H7 (cell line): Measurements from ENCODE around the gene ZBTB8B. TPM values are rescaled to one million over a fixed set of nuclear protein-coding genes. Genes with fewer than 3 reads are reported as not detected.
"Not testable (repeated sequence)": the region's sequence is repeated elsewhere in the genome, so short reads cannot be mapped to it uniquely, and the experiment has no call there.

Experiments
- DNase-seq: peaks from one replicate; pipeline ENCODE4 v3.0.0; 2012
- H3K27me3 ChIP-seq: 2 replicates; pipeline ENCODE4 v1.6.0; 2011; ENCODE audit warnings: mild to moderate bottlenecking, low read length; ENCODE audit not compliant: control insufficient read depth, insufficient read depth
- H3K36me3 ChIP-seq: replicated peaks from 2 replicates; pipeline ENCODE4 v1.5.1; 2011; ENCODE audit warnings: low read length; ENCODE audit not compliant: control insufficient read depth, insufficient read depth
- H3K4me3 ChIP-seq: 2 replicates; pipeline ENCODE4 v1.5.1; 2011; ENCODE audit warnings: low read depth, mild to moderate bottlenecking, control low read depth, low read length, moderate library complexity; ENCODE audit not compliant: insufficient read depth
- total RNA-seq: library from RNA; depleted of rRNA; stranded (reverse); fragments of >200 nt; shearing (Covaris generic); gene quantifications from 2 replicates; pipeline ENCODE4 v1.2.3, GENCODE V29; 2014; rRNA removed

Gene ZBTB8B
- total RNA-seq = 1.4 and 2.4 TPM in 2 replicates

DNA sequence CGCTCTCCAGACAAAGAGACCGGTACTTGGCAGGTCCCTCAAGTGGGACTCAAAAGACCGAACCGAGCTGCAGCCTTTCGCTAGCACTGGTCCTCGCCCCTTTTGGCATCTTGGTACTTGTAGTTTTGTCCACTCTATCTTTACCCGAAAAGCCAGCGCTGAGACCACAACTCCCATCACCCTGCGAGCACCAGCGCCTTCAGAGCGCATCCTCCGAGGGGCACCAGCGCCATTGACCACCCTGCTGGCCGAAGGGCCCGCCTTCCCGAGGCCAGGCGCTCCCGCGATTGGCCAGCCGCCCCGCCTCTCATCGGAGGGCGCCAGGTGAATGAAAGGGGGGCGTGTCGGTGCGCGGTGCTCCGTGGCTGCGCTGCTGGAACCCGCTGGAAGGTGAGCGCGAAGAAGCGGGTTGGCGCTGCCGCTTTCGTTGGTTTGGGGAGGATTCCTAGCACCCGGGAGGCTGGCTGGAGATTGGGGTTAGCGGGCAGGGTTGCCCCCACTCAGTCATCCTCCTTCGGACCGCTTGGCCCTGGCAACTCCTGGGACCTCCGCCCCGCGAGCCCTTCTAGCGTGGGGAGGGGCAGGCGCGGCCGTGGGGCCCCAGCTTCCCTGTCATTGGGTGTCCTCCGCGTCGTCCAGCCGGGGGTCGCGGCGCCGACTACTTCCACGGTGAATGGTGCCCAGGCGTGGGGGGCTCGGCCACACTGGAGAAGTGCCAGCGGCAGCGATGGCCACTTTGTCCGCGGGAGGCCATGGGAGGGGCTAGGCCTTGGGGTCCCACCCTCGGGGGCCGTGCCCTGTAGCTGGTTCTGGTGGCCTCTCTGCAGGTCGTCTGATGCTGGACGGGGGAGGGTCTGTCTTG is at the start of gene ZBTB8B:
Gene ZBTB8B (plus strand): TSS at position 357 of the 862 bp plus-strand sequence. CDS start 5,553 bp downstream, outside the sequence.
- Histone ChIP-seq H3K27me3 (peaks cover 6% of the 10 kb centered on the region; the same call in 1 of the 2 replicates), H3K4me3 (peak within 1 kb of the TSS; percentile 92), H3K36me3 (no peaks in the 10 kb centered on the region)
- DNase-seq = peak; percentile 100

DNA sequence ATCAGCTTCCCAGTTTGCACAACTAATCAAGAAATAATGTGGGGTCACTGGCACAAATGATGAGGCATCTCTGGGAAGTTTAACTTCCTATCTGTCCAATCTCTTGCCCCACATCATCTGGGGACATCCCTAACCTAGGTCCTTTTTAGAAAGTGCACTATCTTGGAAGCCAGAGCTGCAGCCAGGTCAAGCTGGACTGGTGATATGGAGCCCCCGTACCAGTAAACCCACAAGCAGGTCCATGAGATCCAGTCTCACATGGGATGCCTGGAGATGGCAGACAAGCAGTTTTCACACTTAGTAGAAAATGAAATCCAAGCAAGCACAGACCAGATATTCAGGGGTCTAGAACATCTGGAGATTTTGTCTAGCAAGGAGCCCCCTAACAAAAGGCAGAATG is 43.1 kb upstream of the ZBTB8B start:
- Histone ChIP-seq H3K36me3 (no peaks in the 10 kb centered on the region), H3K27me3 (no peaks in the 10 kb centered on the region; the same call in 1 of the 2 replicates), H3K4me3 (no peak overlapping the region)
- DNase-seq = no peak

DNA sequence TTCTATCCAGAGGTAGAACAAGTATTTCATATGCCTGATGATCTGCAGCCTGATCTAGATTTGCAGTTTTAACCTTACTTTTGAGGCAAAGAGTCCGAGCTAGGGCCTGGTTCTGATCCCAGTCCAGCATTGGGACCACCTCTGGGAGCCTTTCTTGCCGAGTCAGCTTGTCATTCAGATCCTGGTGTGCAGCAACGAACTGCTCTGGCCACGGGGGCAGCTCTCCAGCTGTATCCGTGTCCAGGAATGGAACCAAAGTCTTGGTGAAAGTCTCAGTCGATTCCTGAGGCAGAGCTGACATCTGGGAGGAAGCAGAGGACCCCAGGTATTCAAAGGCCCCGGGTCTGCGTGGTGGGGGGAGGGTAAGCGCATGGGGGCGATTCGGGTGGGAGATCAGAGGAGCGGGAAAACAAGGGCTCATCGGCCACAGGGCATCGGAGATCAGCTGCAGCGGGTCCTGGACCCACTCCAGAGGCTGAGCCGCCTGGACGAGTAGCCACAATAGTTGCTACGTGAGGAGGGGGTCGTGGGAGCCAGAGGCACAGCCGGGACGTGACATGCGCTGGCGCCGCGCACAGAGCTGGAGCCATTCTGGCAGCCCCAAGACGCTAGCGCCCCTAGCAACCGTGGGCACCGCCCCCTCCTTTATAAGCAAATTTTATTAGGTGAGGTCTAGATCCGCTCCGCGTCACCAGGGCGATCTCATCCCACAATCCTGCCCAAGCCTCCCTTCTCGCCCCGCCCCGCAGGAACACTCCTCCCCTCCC is 38.2 kb upstream of the ZBTB8B start:
- H3K36me3 ChIP-seq = no peaks in the 10 kb centered on the region
- peak; percentile 62 for DNase-seq
- peak overlapping the region; percentile 9; the same call in 1 of the 2 replicates for H3K4me3 ChIP-seq
- no peaks in the 10 kb centered on the region; the same call in 1 of the 2 replicates for H3K27me3 ChIP-seq

DNA sequence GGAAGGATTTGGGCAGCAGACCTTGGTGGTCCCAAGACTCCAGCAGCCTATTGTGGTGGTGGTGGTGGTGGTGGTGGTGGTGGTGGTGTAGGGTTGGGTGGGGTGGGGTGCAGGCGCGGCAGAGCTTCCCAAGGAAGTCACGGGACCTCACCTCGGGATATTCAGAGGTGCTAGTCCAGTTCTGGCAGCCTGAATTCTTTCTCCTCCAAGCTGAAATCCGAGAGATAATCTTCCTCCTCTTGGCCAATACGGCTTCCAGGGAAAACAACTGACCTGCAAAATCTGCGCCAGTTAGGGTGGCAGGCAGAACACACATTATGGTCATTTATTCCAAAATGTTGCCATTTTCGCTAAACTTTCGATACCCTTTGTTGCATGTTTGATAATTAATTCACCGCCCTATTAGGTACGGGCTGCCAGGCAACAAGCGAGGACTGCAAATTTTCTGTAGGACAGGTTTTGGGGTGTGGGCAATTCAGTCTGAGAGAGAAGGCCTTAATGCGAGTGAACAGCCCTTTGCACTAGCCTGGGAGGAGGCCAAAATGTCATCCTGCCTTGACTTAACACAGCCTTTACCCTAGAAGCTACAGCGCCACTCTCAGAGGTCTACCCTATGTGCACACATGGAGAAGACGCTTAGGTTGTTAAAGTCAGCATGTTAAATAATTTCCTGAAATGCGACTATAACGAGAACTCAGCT is 37.5 kb upstream of the ZBTB8B start:
- Histone ChIP-seq H3K4me3 (no peak overlapping the region), H3K36me3 (no peaks in the 10 kb centered on the region), H3K27me3 (no peaks in the 10 kb centered on the region; the same call in 1 of the 2 replicates)
- no peak for DNase-seq

DNA sequence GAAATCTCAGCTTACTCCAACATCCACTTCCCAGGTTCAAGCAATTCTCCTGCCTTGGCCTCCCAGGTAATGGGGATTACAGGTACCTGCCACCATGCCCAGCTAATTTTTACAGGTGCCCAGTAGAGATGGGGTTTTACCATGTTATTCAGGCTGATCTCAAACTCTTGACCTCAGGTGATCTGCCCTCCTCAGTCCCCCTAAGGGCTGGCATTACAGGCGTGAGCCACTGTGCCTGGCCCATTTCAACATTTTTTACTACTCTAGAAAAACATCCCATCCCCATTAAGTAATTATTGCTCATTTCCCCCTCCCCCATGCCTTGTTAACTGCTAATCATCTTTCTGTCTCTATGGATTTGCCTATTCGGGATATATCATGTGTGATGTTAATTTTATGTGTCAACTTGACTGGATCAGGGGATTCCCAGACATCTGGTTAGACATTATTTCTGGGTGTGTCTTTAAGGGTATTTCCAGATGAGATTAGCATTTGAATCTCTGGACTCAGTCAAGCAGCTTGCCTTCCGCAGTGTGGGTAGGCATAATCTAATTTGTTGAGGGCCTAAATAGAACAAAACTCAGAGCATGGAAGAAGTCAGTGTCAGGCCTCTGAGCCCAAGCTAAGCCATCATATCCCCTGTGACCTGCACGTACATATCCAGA is 33.0 kb upstream of the ZBTB8B start:
- Histone ChIP-seq H3K4me3 (no peak overlapping the region), H3K27me3 (no peaks in the 10 kb centered on the region), H3K36me3 (no peaks in the 10 kb centered on the region)
- no peak for DNase-seq

DNA sequence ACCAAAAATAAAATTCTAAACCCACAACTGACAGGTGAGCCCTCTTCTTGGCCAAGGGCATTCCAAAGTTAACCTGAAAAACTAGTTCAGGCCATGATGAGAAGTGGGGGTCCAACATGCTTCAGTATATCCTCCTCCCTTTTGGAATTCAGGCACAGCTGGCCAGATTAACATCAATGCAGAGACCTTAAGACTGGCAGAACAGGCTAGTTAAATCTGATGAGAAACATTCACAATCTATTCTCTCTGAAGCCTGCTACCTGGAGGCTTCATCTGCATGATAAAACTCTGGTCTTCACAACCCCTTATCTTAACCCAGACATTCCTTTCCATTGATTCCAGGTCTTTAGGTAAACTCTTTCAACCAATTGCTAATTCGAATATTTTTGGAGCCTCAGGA is 26.7 kb upstream of the ZBTB8B start:
- peak; percentile 26 for DNase-seq

DNA sequence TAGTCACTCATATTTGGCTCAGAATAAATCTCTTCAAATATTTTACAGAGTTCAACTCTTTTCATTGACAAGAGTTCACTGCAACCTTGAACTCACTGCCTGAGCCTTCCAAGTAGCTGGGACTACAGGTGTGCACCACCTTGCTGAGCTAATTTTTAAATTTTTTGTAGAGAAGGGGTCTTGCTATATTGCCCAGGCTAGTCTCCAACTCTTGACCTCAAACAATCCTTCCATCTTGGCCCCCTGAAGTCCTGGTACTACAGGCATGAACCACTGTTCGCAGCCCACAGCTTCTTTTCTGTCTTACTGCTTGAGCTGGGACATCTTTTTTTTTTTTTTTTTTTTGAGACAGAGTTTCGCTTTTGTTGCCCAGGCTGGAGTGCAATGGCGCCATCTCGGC is 26.1 kb upstream of the ZBTB8B start:
- not testable (repeated sequence) for H3K36me3 ChIP-seq, H3K27me3 ChIP-seq, DNase-seq, H3K4me3 ChIP-seq

More for the DNA sequence above, 26.7 kb upstream of the ZBTB8B start:
- H3K27me3 ChIP-seq = no peaks in the 10 kb centered on the region
- no peaks in the 10 kb centered on the region for H3K36me3 ChIP-seq
- H3K4me3 ChIP-seq = no peak overlapping the region

DNA sequence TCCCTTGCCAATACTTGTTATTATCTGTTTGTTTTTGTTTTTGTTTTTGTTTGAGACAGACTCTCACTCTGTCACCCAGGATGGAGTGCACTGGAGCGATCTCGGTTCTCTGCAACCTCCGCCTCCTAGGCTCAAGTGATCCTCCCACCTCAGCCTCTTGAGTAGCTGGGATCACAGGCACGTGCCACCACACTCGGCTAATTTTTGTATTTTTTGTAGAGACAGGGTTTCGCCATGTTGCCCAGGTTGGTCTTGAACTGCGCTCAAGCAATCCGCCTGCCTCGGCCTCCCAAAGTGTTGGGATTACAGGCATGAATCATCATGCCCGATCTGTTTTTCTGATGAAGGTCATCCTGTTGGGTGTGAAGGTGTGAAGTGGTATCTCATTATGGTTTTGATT is 23.4 kb upstream of the ZBTB8B start:
- not testable (repeated sequence) for DNase-seq, H3K36me3 ChIP-seq, H3K27me3 ChIP-seq, H3K4me3 ChIP-seq

DNA sequence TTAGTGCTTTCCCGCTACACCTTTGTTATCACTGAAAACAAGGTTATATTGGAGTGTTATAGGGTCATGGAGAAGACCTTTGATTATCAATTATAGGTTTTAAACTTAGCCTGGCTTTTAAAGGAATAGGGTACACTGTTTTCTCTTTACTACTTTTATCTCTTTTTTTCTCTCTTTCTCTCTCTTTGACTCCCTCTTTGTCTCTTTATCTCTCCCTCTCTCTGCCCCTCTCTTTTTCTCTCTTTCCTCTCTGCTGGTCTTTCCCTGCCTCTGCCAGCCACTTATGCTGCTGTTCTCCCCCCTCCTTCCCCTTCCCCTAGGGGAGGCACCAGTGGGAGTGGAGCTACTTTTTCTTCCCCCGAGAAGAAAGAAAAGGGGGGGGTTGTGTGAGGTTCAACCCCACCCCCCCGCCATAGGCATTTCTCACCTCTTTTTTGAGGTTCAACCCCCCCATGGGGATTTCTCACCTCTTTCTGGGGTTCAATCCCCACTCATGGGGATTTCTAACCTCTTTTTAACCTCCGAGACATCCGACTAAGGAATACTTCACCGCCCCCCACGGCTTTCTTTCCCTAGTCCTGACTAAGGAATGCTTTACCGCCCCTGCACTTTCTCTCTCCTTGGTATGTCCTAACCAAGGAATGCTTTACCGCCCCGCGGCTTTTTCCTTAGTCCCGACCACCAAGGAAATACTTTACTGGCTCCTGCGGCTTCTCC is 17.2 kb upstream of the ZBTB8B start:
- peak; percentile 50 for DNase-seq
- no peaks in the 10 kb centered on the region for H3K27me3 ChIP-seq
- peak overlapping the region; percentile 10; the same call in 1 of the 2 replicates for H3K4me3 ChIP-seq
- no peaks in the 10 kb centered on the region for H3K36me3 ChIP-seq

DNA sequence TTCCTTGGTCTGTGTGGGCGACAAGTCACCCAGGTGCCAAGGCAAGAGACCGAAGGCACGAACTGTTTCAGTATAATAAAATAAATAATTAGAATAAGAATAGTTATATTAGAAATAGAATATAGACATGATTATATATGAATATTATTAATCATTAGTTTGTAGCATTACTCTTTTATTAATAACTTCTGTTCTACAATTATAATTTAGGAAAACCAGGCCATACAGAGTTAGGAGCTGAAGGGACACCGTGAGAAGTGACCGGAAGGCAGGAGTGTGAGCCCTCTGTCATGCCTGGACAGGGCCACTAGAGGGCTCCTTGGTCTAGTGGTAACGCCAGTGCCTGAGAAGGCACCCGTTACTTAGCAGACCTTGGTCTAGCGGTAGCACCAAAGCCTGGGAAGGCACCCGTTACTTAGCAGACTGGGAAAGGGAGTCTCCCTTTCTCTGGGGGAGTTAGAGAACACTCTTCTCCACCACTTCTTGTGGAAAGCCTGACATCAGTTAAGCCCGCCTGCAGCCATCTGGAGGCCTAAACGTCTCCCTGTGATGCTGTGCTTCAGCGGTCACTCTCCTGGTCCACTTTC is 16.6 kb upstream of the ZBTB8B start:
- H3K4me3 ChIP-seq = peak overlapping the region; percentile 10; the same call in 1 of the 2 replicates
- not testable (repeated sequence) for H3K27me3 ChIP-seq

DNA sequence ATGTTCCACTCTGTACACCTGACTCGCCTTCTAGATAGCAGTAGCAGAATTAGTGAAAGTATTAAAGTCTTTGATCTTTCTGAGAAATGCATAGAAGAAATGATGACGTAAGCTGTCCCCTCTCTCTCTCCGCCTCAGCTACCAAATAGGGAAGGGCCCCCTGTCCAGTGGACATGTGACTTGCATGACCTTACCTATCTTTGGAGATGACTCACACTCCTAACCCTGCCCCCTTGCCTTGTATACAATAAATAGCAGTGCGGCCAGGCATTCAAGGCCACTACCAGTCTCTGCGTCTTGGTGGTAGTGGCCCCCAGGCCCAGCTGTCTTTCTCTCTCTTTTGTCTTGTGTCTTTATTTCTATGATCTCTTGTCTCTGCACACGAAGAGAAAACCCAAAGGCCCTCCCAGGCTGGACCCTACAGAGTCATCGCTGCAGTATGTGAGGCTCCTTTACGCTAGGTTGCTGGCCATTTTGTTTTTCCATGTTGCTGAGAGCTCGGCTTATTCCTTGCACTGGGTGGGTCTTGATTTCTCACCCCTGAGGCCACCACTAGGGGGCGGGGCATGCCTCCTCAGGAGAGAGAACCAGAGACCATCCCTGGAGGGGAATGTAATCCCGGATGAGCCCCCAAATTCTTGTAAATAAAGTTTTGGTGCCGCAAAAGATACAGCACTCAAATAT is 16.0 kb upstream of the ZBTB8B start:
- Histone ChIP-seq H3K36me3 (no peaks in the 10 kb centered on the region), H3K4me3 (no peak overlapping the region), H3K27me3 (no peaks in the 10 kb centered on the region)
- no peak for DNase-seq

More for the DNA sequence above, 16.6 kb upstream of the ZBTB8B start:
- DNase-seq, H3K36me3 ChIP-seq: not testable (repeated sequence)

DNA sequence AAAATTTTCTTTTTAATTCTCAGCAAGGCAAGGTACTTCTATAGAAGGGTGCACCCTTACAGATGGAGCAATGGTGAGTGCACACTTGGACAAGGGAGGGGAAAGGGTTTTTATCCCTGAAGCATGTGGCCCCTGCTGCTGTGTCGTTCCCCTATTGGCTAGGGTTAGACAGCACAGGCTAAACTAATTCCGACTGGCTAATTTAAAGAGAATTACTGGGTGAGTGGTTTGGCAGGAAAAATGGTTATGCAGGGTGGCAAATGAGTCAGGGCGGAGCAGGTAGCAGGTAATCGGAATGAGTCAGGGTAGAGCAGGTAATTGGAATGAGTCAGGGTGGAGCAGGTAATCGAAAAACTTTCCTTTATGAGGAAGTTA is 15.4 kb upstream of the ZBTB8B start:
- not testable (repeated sequence) for DNase-seq, H3K36me3 ChIP-seq, H3K27me3 ChIP-seq, H3K4me3 ChIP-seq

DNA sequence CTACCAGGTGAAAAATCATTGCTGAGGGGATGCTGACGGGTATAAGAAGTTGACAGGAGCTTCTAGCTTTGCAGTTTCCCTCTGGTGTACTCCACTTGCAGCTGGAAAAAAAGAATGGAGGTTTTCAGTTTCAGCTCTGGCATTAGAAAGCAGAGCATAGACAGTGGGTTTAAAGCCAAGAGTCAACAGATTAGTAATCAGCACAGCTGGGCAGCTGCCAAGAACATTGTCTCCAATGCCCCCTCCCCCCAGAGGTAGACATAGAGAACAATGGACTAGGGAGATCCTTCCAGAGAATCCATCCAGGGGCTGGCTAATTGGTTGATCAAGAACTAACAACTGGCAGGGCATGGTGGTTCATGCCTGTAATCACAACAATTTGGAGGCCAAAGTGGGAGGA is 10.1 kb upstream of the ZBTB8B start:
- DNase-seq = peak; percentile 42
- Histone ChIP-seq H3K4me3 (no peak overlapping the region), H3K27me3 (no peaks in the 10 kb centered on the region), H3K36me3 (no peaks in the 10 kb centered on the region)
